IMR-90 (cell line): Measurements from ENCODE around the gene AUH. TPM values are rescaled to one million over a fixed set of nuclear protein-coding genes. Genes with fewer than 3 reads are reported as not detected.

Experiments used
- ATAC-seq: fragments of 200-7000 bp; cut with Tn5 transposase; 2 replicates; pipeline ENCODE4 v1.9.1; 2020; ENCODE audit warnings: low read depth, mild to moderate bottlenecking, moderate library complexity
- BruUV-seq: library from RNA; stranded (reverse); fragments of 400-500 nt; replicated peaks from 2 replicates; lab custom pipeline; 2021; lab: Mats Ljungman, UMichigan
- CTCF ChIA-PET: fragments of 300-600 bp; formaldehyde crosslinking; extraction: SDS; loops from one replicate; lab custom pipeline; 2021; ENCODE audit warnings: antibody characterized with exemption; lab: Yijun Ruan, JAX
- POLR2A ChIA-PET: fragments of 300-600 bp; sonication (Branson Sonifier 250); formaldehyde crosslinking; loops from one replicate; lab custom pipeline; 2022; ENCODE audit warnings: antibody characterized with exemption; ENCODE audit not compliant: unreplicated experiment; lab: Charles Lee
- DNase-seq: peaks from one replicate; pipeline ENCODE4 v3.0.0; 2013
- H2AFZ ChIP-seq: replicated peaks from 2 replicates; pipeline ENCODE3; 2013; ENCODE audit warnings: low read length, mild to moderate bottlenecking; ENCODE audit not compliant: poor library complexity
- H2AK5ac ChIP-seq: 2 replicates; pipeline ENCODE4 v1.6.1; 2013; ENCODE audit warnings: low read depth, low read length, inconsistent platforms
- H2AK9ac ChIP-seq: replicated peaks from 2 replicates; pipeline ENCODE3; 2013; ENCODE audit warnings: mild to moderate bottlenecking, low read depth, low read length, moderate library complexity; ENCODE audit not compliant: poor library complexity
- H2BK120ac ChIP-seq: 2 replicates; pipeline ENCODE4 v1.6.1; 2013; ENCODE audit warnings: low read depth, low read length, inconsistent platforms
- H2BK15ac ChIP-seq: 3 replicates; pipeline ENCODE4 v1.6.1; 2013; ENCODE audit warnings: low read depth, low read length, inconsistent platforms
- H2BK20ac ChIP-seq: 2 replicates; pipeline ENCODE4 v1.6.1; 2013; ENCODE audit warnings: low read depth, mild to moderate bottlenecking, inconsistent platforms, low read length, moderate library complexity
- H2BK5ac ChIP-seq: 2 replicates; pipeline ENCODE4 v1.6.1; 2013; ENCODE audit warnings: mild to moderate bottlenecking, low read depth, low read length, inconsistent platforms; ENCODE audit not compliant: poor library complexity, severe bottlenecking
- H3K14ac ChIP-seq: replicated peaks from 2 replicates; pipeline ENCODE4 v1.6.1; 2013; ENCODE audit warnings: low read depth, low read length, inconsistent platforms
- H3K18ac ChIP-seq: 2 replicates; pipeline ENCODE4 v1.6.1; 2013; ENCODE audit warnings: low read depth, low read length, control low read depth
- H3K23ac ChIP-seq: 2 replicates; pipeline ENCODE4 v1.6.1; 2013; ENCODE audit warnings: low read depth, low read length, inconsistent platforms
- H3K27ac ChIP-seq: 2 replicates; pipeline ENCODE4 v1.5.1; 2013; ENCODE audit warnings: mild to moderate bottlenecking, control low read depth, low read length; ENCODE audit not compliant: insufficient read depth
- H3K27me3 ChIP-seq: 2 replicates; pipeline ENCODE4 v1.6.1; 2013; ENCODE audit warnings: low read length; ENCODE audit not compliant: control insufficient read depth, insufficient read depth
- H3K36me3 ChIP-seq: 2 replicates; pipeline ENCODE4 v1.6.1; 2013; ENCODE audit warnings: low read length, mixed read lengths; ENCODE audit not compliant: control insufficient read depth, insufficient read depth
- H3K4ac ChIP-seq: 2 replicates; pipeline ENCODE4 v1.6.1; 2013; ENCODE audit warnings: low read depth, low read length, inconsistent platforms
- H3K4me1 ChIP-seq: 2 replicates; pipeline ENCODE4 v1.6.1; 2013; ENCODE audit warnings: low read length, mixed read lengths; ENCODE audit not compliant: control insufficient read depth, insufficient read depth
- H3K4me2 ChIP-seq: 2 replicates; pipeline ENCODE4 v1.6.1; 2013; ENCODE audit warnings: low read depth, mild to moderate bottlenecking, control low read depth, low read length, moderate library complexity
- H3K4me3 ChIP-seq: 2 replicates; pipeline ENCODE4 v1.5.1; 2013; ENCODE audit warnings: low read depth, mild to moderate bottlenecking, control low read depth, low read length, moderate library complexity; ENCODE audit not compliant: insufficient read depth
- H3K56ac ChIP-seq: 2 replicates; pipeline ENCODE4 v1.6.1; 2013; ENCODE audit warnings: low read length, inconsistent platforms; ENCODE audit not compliant: insufficient read depth; ENCODE audit errors: extremely low read depth
- H3K79me1 ChIP-seq, 2 experiments: 2 replicates each; pipeline ENCODE4 v1.6.1; 2013; ENCODE audit warnings: low read length in 2 of 2, inconsistent platforms in 1 of 2, low read depth in 1 of 2
- H3K9ac ChIP-seq: 2 replicates; pipeline ENCODE4 v1.6.1; 2013; ENCODE audit warnings: low read depth, low read length, control low read depth
- H3K9me1 ChIP-seq: 2 replicates; pipeline ENCODE4 v1.6.1; 2013; ENCODE audit warnings: low read length, inconsistent platforms; ENCODE audit not compliant: insufficient read depth
- H3K9me3 ChIP-seq: 2 replicates; pipeline ENCODE4 v1.6.1; 2013; ENCODE audit warnings: low read length; ENCODE audit not compliant: control insufficient read depth, insufficient read depth
- H4K20me1 ChIP-seq: 2 replicates; pipeline ENCODE4 v1.6.1; 2013; ENCODE audit warnings: low read length, inconsistent platforms; ENCODE audit not compliant: insufficient read depth
- H4K5ac ChIP-seq: 2 replicates; pipeline ENCODE4 v1.6.1; 2013; ENCODE audit warnings: mild to moderate bottlenecking, low read depth, low read length, control low read depth
- H4K8ac ChIP-seq, 2 experiments: 2 replicates each; pipeline ENCODE4 v1.6.1; 2013; ENCODE audit warnings: low read depth in 2 of 2, low read length in 2 of 2, control low read depth in 1 of 2, inconsistent platforms in 1 of 2
- H4K91ac ChIP-seq: 2 replicates; pipeline ENCODE4 v1.6.1; 2013; ENCODE audit warnings: low read depth, low read length, inconsistent platforms; ENCODE audit not compliant: insufficient read depth
- BHLHE40 ChIP-seq: fragments of 150-350 bp; IDR thresholded peaks from 2 replicates; pipeline ENCODE4 v1.6.1; 2016; ENCODE audit warnings: mild to moderate bottlenecking, low read depth, low read length
- CEBPB ChIP-seq: IDR thresholded peaks from 2 replicates; pipeline ENCODE4 v1.6.1; 2012; ENCODE audit warnings: low read depth, low read length, improper control_type of control experiment
- CHD1 ChIP-seq: IDR thresholded peaks from 2 replicates; pipeline ENCODE4 v1.6.1; 2012; ENCODE audit warnings: low read depth, low read length, improper control_type of control experiment
- CTCF ChIP-seq: conservative IDR thresholded peaks from 2 replicates; pipeline ENCODE4 v1.5.1; 2012; ENCODE audit warnings: mild to moderate bottlenecking, low read depth, low read length, improper control_type of control experiment
- MAFK ChIP-seq: IDR thresholded peaks from 2 replicates; pipeline ENCODE4 v1.6.1; 2012; ENCODE audit warnings: low read depth, low read length, improper control_type of control experiment
- MAZ ChIP-seq: IDR thresholded peaks from 2 replicates; pipeline ENCODE4 v1.6.1; 2012; ENCODE audit warnings: low read depth, mild to moderate bottlenecking, low read length, improper control_type of control experiment, moderate library complexity, borderline replicate concordance
- MXI1 ChIP-seq: IDR thresholded peaks from 2 replicates; pipeline ENCODE4 v1.6.1; 2012; ENCODE audit warnings: low read depth, mild to moderate bottlenecking, low read length, moderate library complexity, borderline replicate concordance
- NFE2L2 ChIP-seq: fragments of 150-350 bp; IDR thresholded peaks from 2 replicates; pipeline ENCODE4 v1.6.1; 2016; ENCODE audit warnings: low read depth, mild to moderate bottlenecking, low read length
- POLR2A ChIP-seq: IDR thresholded peaks from 2 replicates; pipeline ENCODE4 v1.6.1; 2012; ENCODE audit warnings: mild to moderate bottlenecking, low read depth, low read length
- RAD21 ChIP-seq: IDR thresholded peaks from 2 replicates; pipeline ENCODE4 v1.6.1; 2012; ENCODE audit warnings: low read length, improper control_type of control experiment
- SMC3 ChIP-seq: fragments of 150-350 bp; IDR thresholded peaks from 2 replicates; pipeline ENCODE4 v1.6.1; 2016; ENCODE audit warnings: low read depth, mild to moderate bottlenecking, antibody characterized with exemption, low read length, moderate library complexity
- WGBS, 2 experiments: methylation state at CpG; one replicate each; pipeline versions ENCODE4 v1.1.5 to v1.1.7; 2013; ENCODE audit warnings: missing lambda C conversion rate in 2 of 2; ENCODE audit not compliant: insufficient read length in 1 of 2; ENCODE audit errors: extremely low coverage in 2 of 2; 5-methylcytosine and 5-hydroxymethylcytosine counted together
- dilution Hi-C: fragments of 300-500 bp; cut with HindIII; formaldehyde crosslinking; loops from one replicate; pipeline ENCODE4 v1.14.3; 2018; ENCODE audit warnings: low sequenced_read_pairs; ENCODE audit not compliant: unreplicated experiment
- in situ Hi-C: fragments of 300-500 bp; cut with MboI; formaldehyde crosslinking; loops from 3 replicates; pipeline ENCODE4 v1.14.3; 2019; ENCODE audit warnings: low sequenced_read_pairs, inconsistent platforms, mixed read lengths
- intact Hi-C: fragments of 100-400 bp; cut with micrococcal nuclease; formaldehyde crosslinking; loops from 2 replicates; pipeline ENCODE4 v1.10.0; 2022
- polyA plus RNA-seq, 3 experiments: library from polyadenylated mRNA; depleted of rRNA; stranded (reverse); fragments of >200 nt; gene quantifications; 2 replicates each; pipeline ENCODE4 v1.2.3, GENCODE V29; 2012; ENCODE audit warnings: low replicate concordance in 1 of 3
- total RNA-seq: library from RNA; depleted of rRNA; stranded (reverse); fragments of >200 nt; gene quantifications from 2 replicates; pipeline ENCODE4 v1.2.3, GENCODE V29; 2012
- TF ChIP-seq, protein P1 (sequence below): fragments of 150-350 bp; IDR thresholded peaks from 2 replicates; pipeline ENCODE4 v1.6.1; 2016; ENCODE audit warnings: low read depth, mild to moderate bottlenecking, low read length, moderate library complexity, borderline replicate concordance

AUH gene
- total and polyA plus RNA-seq, 2 of the 4 experiments (the other 2 are of a cell fraction) = 5.9 to 8.1 TPM

GRCh38 chr9:91211919-91212318 is 149.8 kb downstream of the AUH start:
- H3K9me3 ChIP-seq = no peaks in the 10 kb centered on the region

More at GRCh38 chr9:91211919-91212318, 149.8 kb downstream of the AUH start:
- Histone ChIP-seq H4K8ac (no peak overlapping the region), H3K9ac (no peak overlapping the region), H3K18ac (no peak overlapping the region), H3K4me2 (no peak overlapping the region; the same call in 1 of the 2 replicates), H4K20me1 (no peaks in the 10 kb centered on the region), H2BK5ac (no peak overlapping the region), H2BK120ac (no peak overlapping the region), H3K27me3 (no peaks in the 10 kb centered on the region), H3K27ac (no peak overlapping the region), H3K56ac (no peak overlapping the region), H2AK5ac (no peak overlapping the region), H3K4ac (no peak overlapping the region), H2AK9ac (no peak overlapping the region), H3K23ac (no peak overlapping the region), H2AFZ (no peak overlapping the region), H2BK15ac (no peak overlapping the region), H3K36me3 (no peaks in the 10 kb centered on the region), H3K4me3 (no peak overlapping the region), H3K9me1 (no peaks in the 10 kb centered on the region), H3K14ac (no peak overlapping the region), H2BK20ac (no peak overlapping the region), H3K4me1 (peaks cover 9% of the 10 kb centered on the region), H4K5ac (no peak overlapping the region), H3K79me1 (peaks cover 0 to 3% of the 10 kb centered on the region in 2 experiments; a peak in 1 of 4 replicates), H4K91ac (no peak overlapping the region)
- ATAC-seq (no peak), DNase-seq (no peak)
- intact Hi-C loops = no loop called here
- dilution Hi-C loops = no loop called here
- WGBS, 2 experiments = 100% methylated on average over 2 of the region's 5 CpGs; no CpG with 5 or more reads in 1 of the 2 experiments
- CTCF ChIA-PET = no interaction called here
- in situ Hi-C loops = no loop called here
- TF ChIP-seq, protein P1, sequence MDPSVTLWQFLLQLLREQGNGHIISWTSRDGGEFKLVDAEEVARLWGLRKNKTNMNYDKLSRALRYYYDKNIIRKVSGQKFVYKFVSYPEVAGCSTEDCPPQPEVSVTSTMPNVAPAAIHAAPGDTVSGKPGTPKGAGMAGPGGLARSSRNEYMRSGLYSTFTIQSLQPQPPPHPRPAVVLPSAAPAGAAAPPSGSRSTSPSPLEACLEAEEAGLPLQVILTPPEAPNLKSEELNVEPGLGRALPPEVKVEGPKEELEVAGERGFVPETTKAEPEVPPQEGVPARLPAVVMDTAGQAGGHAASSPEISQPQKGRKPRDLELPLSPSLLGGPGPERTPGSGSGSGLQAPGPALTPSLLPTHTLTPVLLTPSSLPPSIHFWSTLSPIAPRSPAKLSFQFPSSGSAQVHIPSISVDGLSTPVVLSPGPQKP = no peak
- TF ChIP-seq CTCF (no peak), RAD21 (no peak), MXI1 (no peak), CHD1 (no peak), MAFK (no peak), MAZ (no peak), NFE2L2 (no peak), CEBPB (no peak), SMC3 (no peak), BHLHE40 (no peak), POLR2A (no peak)
- POLR2A ChIA-PET = no interaction called here
- BruUV-seq = no TSS peak
